Hepatocyte (in vitro differentiated cells): ENCODE measurements around the gene LNX2. TPM values are rescaled to one million over a fixed set of nuclear protein-coding genes. Genes with fewer than 3 reads are reported as not detected.

Source experiments
- DNase-seq: peaks from one replicate; pipeline ENCODE4 v3.0.0-alpha.2; 2016; ENCODE audit warnings: low spot score
- H2AFZ ChIP-seq: fragments of 200-600 bp; sonication (generic); 2 replicates; pipeline ENCODE4 v1.6.0; 2016; ENCODE audit warnings: antibody characterized with exemption, mild to moderate bottlenecking
- H3K27ac ChIP-seq: fragments of 200-600 bp; sonication (generic); 2 replicates; pipeline ENCODE4 v1.5.1; 2016; ENCODE audit warnings: mild to moderate bottlenecking
- H3K27me3 ChIP-seq: fragments of 200-600 bp; sonication (generic); 2 replicates; pipeline ENCODE4 v1.6.1; 2016
- H3K36me3 ChIP-seq: fragments of 200-600 bp; sonication (generic); replicated peaks from 2 replicates; pipeline ENCODE4 v1.5.1; 2016; ENCODE audit warnings: low read depth; ENCODE audit not compliant: insufficient read depth
- H3K4me1 ChIP-seq: fragments of 200-600 bp; sonication (generic); 2 replicates; pipeline ENCODE4 v1.5.1; 2016; ENCODE audit warnings: mild to moderate bottlenecking, moderate library complexity; ENCODE audit not compliant: insufficient read depth
- H3K4me2 ChIP-seq: fragments of 200-600 bp; sonication (generic); 2 replicates; pipeline ENCODE4 v1.6.0; 2016
- H3K4me3 ChIP-seq: fragments of 200-600 bp; sonication (generic); 2 replicates; pipeline ENCODE4 v1.5.1; 2016; ENCODE audit warnings: mild to moderate bottlenecking
- H3K79me2 ChIP-seq: fragments of 200-600 bp; sonication (generic); 2 replicates; pipeline ENCODE4 v1.6.0; 2017; ENCODE audit warnings: mild to moderate bottlenecking
- H3K9me2 ChIP-seq: fragments of 200-600 bp; sonication (generic); replicated peaks from 2 replicates; pipeline ENCODE4 v1.6.0; 2017; ENCODE audit warnings: mild to moderate bottlenecking; ENCODE audit not compliant: insufficient read depth
- H3K9me3 ChIP-seq: fragments of 200-600 bp; sonication (generic); 2 replicates; pipeline ENCODE4 v1.5.1; 2016; ENCODE audit warnings: low read depth, mild to moderate bottlenecking
- H4K20me1 ChIP-seq: fragments of 200-600 bp; sonication (generic); 2 replicates; pipeline ENCODE4 v1.6.0; 2016; ENCODE audit warnings: mild to moderate bottlenecking; ENCODE audit not compliant: insufficient read depth, poor library complexity, severe bottlenecking
- EZH2 ChIP-seq: fragments of 200-600 bp; sonication (generic); IDR thresholded peaks from 2 replicates; pipeline ENCODE4 v1.6.1; 2016; ENCODE audit warnings: antibody characterized with exemption, mild to moderate bottlenecking, borderline replicate concordance
- EZH2phosphoT487 ChIP-seq: fragments of 200-600 bp; sonication (generic); IDR thresholded peaks from one replicate; pipeline ENCODE4 v1.6.1; 2018; ENCODE audit warnings: antibody characterized with exemption, mild to moderate bottlenecking, low read depth, moderate library complexity; ENCODE audit not compliant: unreplicated experiment, severe bottlenecking
- WGBS: methylation state at CpG from one replicate; pipeline ENCODE4 v1.1.6; 2016; ENCODE audit warnings: low lambda C conversion rate; ENCODE audit errors: missing lambda C conversion rate; 5-methylcytosine and 5-hydroxymethylcytosine counted together
- polyA plus RNA-seq: library from polyadenylated mRNA; unstranded; fragments of >200 nt; fragmentation: Nextera tagmentation; extraction: Ambion mirVana; gene quantifications from 2 replicates; pipeline ENCODE4 v1.2.1, GENCODE V29; 2016
- total RNA-seq: library from RNA; depleted of rRNA; stranded (reverse); fragments of >200 nt; gene quantifications from 2 replicates; pipeline ENCODE4 v1.2.3, GENCODE V29; 2014
- TF ChIP-seq, protein P1 (sequence below): fragments of 200-600 bp; sonication (generic); IDR thresholded peaks from 2 replicates; pipeline ENCODE4 v1.5.1; 2016; ENCODE audit warnings: antibody characterized with exemption, mild to moderate bottlenecking; ENCODE audit not compliant: poor library complexity

The LNX2 gene
- total and polyA plus RNA-seq, 2 experiments from 2014 or later: 8.8 to 28.8 TPM

DNA sequence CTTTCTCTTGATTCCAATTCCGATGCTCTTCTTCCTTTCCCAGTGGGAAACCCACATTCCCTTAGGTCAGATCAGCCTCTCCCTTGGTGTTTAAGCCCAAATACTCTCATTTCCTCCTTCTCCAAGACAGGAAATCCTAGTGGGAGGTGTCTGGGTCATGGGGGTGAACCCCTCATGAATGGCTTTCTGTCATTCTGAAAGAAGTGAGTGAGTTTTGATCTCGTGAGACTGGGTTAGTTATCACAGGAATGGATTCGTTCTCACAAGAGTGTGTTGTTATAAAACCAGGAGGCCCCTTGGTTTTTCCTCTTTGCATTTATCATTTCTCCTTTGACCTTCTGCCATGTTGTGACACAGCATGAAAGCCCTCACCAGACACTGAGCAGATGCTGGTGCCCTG is 93.8 kb downstream of the LNX2 start:
- no peaks in the 10 kb centered on the region for H3K9me2 ChIP-seq
- no peak overlapping the region for H3K4me2 ChIP-seq
- TF ChIP-seq EZH2phosphoT487 (no peak), EZH2 (no peak)
- TF ChIP-seq, protein P1, sequence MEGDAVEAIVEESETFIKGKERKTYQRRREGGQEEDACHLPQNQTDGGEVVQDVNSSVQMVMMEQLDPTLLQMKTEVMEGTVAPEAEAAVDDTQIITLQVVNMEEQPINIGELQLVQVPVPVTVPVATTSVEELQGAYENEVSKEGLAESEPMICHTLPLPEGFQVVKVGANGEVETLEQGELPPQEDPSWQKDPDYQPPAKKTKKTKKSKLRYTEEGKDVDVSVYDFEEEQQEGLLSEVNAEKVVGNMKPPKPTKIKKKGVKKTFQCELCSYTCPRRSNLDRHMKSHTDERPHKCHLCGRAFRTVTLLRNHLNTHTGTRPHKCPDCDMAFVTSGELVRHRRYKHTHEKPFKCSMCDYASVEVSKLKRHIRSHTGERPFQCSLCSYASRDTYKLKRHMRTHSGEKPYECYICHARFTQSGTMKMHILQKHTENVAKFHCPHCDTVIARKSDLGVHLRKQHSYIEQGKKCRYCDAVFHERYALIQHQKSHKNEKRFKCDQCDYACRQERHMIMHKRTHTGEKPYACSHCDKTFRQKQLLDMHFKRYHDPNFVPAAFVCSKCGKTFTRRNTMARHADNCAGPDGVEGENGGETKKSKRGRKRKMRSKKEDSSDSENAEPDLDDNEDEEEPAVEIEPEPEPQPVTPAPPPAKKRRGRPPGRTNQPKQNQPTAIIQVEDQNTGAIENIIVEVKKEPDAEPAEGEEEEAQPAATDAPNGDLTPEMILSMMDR: no peak
- no peaks in the 10 kb centered on the region for H3K27me3 ChIP-seq
- DNase-seq: no peak
- no peaks in the 10 kb centered on the region for H3K36me3 ChIP-seq
- H3K79me2 ChIP-seq: no peaks in the 10 kb centered on the region
- H3K4me1 ChIP-seq: no peaks in the 10 kb centered on the region
- WGBS: 79% methylated on average over 3 of the region's 3 CpGs
- no peaks in the 10 kb centered on the region for H3K9me3 ChIP-seq
- no peak overlapping the region for H3K4me3 ChIP-seq
- no peak overlapping the region for H2AFZ ChIP-seq
- no peaks in the 10 kb centered on the region for H4K20me1 ChIP-seq
- no peak overlapping the region for H3K27ac ChIP-seq

DNA sequence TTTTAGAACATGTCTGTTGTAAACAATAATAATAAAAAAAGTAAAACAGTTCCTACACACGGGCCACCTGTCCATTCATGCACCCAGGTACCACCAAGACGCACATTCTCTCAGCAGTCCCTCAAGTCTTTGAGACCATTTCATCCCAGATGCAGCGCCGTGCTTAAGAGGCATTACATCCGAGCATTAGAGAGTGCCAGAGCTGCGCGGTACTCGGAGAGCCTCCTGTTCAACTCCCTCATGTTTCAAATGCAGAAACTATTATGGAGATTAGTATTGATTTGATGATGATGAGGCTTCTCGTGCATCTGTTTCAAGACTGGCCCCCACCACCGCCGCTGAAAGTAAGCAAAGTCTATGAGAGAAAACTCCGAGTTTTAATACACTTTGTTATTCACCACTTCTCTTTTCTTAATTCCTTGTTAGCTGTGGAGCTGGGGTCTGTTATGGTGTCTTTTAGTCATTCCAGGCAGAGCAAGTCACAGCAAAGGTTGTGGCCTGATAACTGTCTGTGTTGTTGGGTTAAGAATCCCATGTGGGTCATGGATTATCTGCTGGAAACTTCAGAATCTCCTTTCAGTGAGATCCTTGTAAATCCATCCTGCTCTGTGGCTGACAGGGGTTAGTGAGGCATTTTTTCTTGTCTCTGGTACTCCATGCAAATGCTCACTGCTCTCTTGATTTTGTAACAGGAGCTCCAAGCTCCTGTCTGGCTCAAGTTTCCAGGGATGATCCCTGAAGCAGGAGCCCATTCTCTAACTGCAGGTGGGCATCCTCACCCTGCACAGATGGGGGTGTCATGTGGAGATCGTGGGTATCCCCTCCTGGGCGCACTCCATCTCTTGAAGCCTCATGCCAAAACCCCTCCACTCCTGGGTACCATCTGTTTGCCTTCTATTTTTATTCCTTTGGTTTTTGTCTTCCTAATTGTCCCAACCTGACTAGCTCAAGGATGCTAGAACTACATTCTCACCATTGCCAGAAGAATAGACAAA is 95.1 kb downstream of the LNX2 start:
- no peak for DNase-seq
- H3K9me2 ChIP-seq: no peaks in the 10 kb centered on the region
- H4K20me1 ChIP-seq: no peaks in the 10 kb centered on the region
- H3K79me2 ChIP-seq: no peaks in the 10 kb centered on the region
- no peak overlapping the region for H2AFZ ChIP-seq
- no peak overlapping the region for H3K4me2 ChIP-seq
- no peak overlapping the region for H3K27ac ChIP-seq
- H3K36me3 ChIP-seq: no peaks in the 10 kb centered on the region
- no peaks in the 10 kb centered on the region for H3K9me3 ChIP-seq
- no peak overlapping the region for H3K4me3 ChIP-seq
- no peak for TF ChIP-seq EZH2
- no peak for TF ChIP-seq EZH2phosphoT487
- TF ChIP-seq, protein P1: no peak
- H3K27me3 ChIP-seq: no peaks in the 10 kb centered on the region
- 83% methylated on average over 14 of the region's 14 CpGs for WGBS
- no peaks in the 10 kb centered on the region for H3K4me1 ChIP-seq

DNA sequence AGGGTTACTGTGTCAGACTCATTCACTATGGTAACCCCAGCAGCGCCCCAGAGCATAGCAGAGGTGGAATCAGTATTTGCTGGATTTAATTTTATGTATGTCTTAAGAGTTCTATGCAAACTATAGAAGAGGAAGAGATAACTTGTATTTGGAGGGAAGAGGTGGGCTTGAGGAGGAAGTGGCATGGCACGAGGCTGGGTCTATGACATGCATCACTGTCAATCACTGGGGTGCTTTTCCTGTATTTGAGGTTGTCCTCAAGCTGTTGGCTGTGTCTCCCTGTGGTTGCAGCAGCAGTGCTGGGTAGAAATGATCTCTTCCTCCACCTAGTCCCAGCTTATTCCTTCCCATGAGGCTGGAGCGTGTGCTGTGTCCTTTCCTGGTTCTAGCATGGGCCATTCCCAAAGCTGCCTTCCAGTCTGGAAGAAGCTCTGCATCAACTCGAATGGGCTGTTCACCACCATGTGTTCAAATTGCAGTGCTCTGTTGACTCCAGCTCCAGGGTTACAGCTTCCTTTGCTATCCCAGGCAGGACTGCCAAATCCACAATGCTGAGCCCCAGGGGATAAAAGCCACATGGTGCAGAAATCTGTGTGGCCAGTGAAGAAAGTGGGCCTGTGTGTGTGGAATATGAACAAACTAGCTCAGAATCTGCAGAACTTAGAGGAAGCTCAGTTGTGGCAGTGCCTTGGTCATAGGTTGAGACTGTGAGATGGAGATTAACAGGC is 96.8 kb downstream of the LNX2 start:
- Histone ChIP-seq H3K9me3 (no peaks in the 10 kb centered on the region), H4K20me1 (no peaks in the 10 kb centered on the region), H3K79me2 (no peaks in the 10 kb centered on the region), H3K4me1 (no peaks in the 10 kb centered on the region), H3K4me3 (no peak overlapping the region), H3K9me2 (no peaks in the 10 kb centered on the region), H3K27ac (no peak overlapping the region), H3K4me2 (no peak overlapping the region), H3K36me3 (no peaks in the 10 kb centered on the region), H3K27me3 (peaks cover 7% of the 10 kb centered on the region), H2AFZ (no peak overlapping the region)
- 82% methylated on average over 4 of the region's 4 CpGs for WGBS
- TF ChIP-seq EZH2phosphoT487: no peak
- TF ChIP-seq, protein P1: no peak
- TF ChIP-seq EZH2: no peak
- no peak for DNase-seq
